ENCODE results near the gene LIN37. TPM values are rescaled to one million over a fixed set of nuclear protein-coding genes. Genes with fewer than 3 reads are reported as not detected.
"Not testable (repeated sequence)": the region's sequence is repeated elsewhere in the genome, so short reads cannot be mapped to it uniquely, and the experiment has no call there.

Gene LIN37
- total and polyA plus RNA-seq, 3 donors from 2014 or later: 24.8 to 30.2 (median 30.2) TPM

DNA sequence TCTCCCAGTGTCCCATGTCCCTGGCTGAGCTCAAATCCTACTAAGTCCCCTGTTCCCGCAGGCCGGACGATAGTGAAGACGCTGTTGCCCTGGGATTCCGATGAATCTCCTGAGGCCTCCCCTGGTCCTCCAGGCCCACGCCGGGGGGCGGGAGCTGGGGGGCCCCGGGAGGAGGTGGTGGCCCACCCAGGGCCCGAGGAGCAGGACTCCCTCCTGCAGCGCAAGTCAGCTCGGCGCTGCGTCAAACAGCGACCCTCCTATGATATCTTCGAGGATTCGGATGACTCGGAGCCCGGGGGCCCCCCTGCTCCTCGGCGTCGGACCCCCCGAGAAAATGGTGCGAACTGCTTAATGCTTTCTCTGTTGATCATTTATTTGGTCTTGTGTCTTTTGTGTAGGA lies 24.7 kb upstream of the LIN37 start:
- no peak overlapping the region for H3K4me3 ChIP-seq
- H3K27ac ChIP-seq: no peak overlapping the region
- H3K36me3 ChIP-seq (ENCODE audit: low read depth, missing control alignments): no peaks in the 10 kb centered on the region
- intact Hi-C loops (cut with DNase I; ENCODE audit: low total_unique reads): no loop called here
- peaks cover 15% of the 10 kb centered on the region for H3K4me1 ChIP-seq
- TF ChIP-seq, protein P1, sequence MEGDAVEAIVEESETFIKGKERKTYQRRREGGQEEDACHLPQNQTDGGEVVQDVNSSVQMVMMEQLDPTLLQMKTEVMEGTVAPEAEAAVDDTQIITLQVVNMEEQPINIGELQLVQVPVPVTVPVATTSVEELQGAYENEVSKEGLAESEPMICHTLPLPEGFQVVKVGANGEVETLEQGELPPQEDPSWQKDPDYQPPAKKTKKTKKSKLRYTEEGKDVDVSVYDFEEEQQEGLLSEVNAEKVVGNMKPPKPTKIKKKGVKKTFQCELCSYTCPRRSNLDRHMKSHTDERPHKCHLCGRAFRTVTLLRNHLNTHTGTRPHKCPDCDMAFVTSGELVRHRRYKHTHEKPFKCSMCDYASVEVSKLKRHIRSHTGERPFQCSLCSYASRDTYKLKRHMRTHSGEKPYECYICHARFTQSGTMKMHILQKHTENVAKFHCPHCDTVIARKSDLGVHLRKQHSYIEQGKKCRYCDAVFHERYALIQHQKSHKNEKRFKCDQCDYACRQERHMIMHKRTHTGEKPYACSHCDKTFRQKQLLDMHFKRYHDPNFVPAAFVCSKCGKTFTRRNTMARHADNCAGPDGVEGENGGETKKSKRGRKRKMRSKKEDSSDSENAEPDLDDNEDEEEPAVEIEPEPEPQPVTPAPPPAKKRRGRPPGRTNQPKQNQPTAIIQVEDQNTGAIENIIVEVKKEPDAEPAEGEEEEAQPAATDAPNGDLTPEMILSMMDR (IDR thresholded peaks at IDR 0.05): no peak
- TF ChIP-seq POLR2A (IDR thresholded peaks at IDR 0.05): no peak
- H3K9me3 ChIP-seq: no peaks in the 10 kb centered on the region
- H3K27me3 ChIP-seq: no peaks in the 10 kb centered on the region
- WGBS, 2 donors: 95 to 98% methylated on average over 18 to 24 of the region's 24 CpGs
- no peak for DNase-seq

GRCh38 chr19:35724132-35724531 lies 24.2 kb upstream of the LIN37 start:
- 88 to 92% methylated on average over 7 of the region's 7 CpGs for WGBS, 2 donors
- H3K4me3 ChIP-seq; H3K36me3 ChIP-seq (ENCODE audit: low read depth, missing control alignments); intact Hi-C loops (cut with DNase I; ENCODE audit: low total_unique reads); H3K9me3 ChIP-seq; H3K27me3 ChIP-seq; H3K27ac ChIP-seq; DNase-seq: not testable (repeated sequence)
- H3K4me1 ChIP-seq: peaks cover 11% of the 10 kb centered on the region

GRCh38 chr19:35724560-35724959 lies 23.8 kb upstream of the LIN37 start:
- DNase-seq: no peak
- no peaks in the 10 kb centered on the region for H3K27me3 ChIP-seq
- TF ChIP-seq, protein P1 (IDR thresholded peaks at IDR 0.05): no peak
- TF ChIP-seq POLR2A (IDR thresholded peaks at IDR 0.05): no peak
- intact Hi-C loops (cut with DNase I; ENCODE audit: low total_unique reads): no loop called here
- no peaks in the 10 kb centered on the region for H3K36me3 ChIP-seq (ENCODE audit: low read depth, missing control alignments)
- no peak overlapping the region for H3K4me3 ChIP-seq
- H3K27ac ChIP-seq: no peak overlapping the region
- WGBS, 2 donors: 92 to 97% methylated on average over 12 of the region's 12 CpGs
- peaks cover 7% of the 10 kb centered on the region for H3K4me1 ChIP-seq
- H3K9me3 ChIP-seq: no peaks in the 10 kb centered on the region

- intact Hi-C loops (cut with DNase I; ENCODE audit: low total_unique reads): no loop called here
- Histone ChIP-seq H3K4me1 (no peaks in the 10 kb centered on the region), H3K27ac (no peak overlapping the region), H3K9me3 (no peaks in the 10 kb centered on the region), H3K4me3 (no peak overlapping the region), H3K27me3 (no peaks in the 10 kb centered on the region), H3K36me3 (ENCODE audit: low read depth, missing control alignments) (no peaks in the 10 kb centered on the region)
- TF ChIP-seq, protein P1 (IDR thresholded peaks at IDR 0.05): no peak
- TF ChIP-seq POLR2A (IDR thresholded peaks at IDR 0.05): no peak
- DNase-seq: no peak
- 94% methylated on average over 20 to 23 of the region's 23 CpGs for WGBS, 2 donors
Observed at GRCh38 chr19:35725216-35725861, 23.0 kb upstream of the LIN37 start.

- no peaks in the 10 kb centered on the region for H3K36me3 ChIP-seq (ENCODE audit: low read depth, missing control alignments)
- TF ChIP-seq, protein P1 (IDR thresholded peaks at IDR 0.05): no peak
- TF ChIP-seq POLR2A (IDR thresholded peaks at IDR 0.05): no peak
- H3K27me3 ChIP-seq: no peaks in the 10 kb centered on the region
- intact Hi-C loops (cut with DNase I; ENCODE audit: low total_unique reads): no loop called here
- no peak for DNase-seq
- H3K27ac ChIP-seq: no peak overlapping the region
- 93 to 95% methylated on average over 12 to 23 of the region's 25 CpGs for WGBS, 2 donors
- H3K9me3 ChIP-seq: no peaks in the 10 kb centered on the region
- H3K4me3 ChIP-seq: no peak overlapping the region
- H3K4me1 ChIP-seq: no peaks in the 10 kb centered on the region
Observed at GRCh38 chr19:35727053-35727955, 21.1 kb upstream of the LIN37 start.

All from testis (tissue), 3 donors.